ENCODE results near the gene DST.

DNA sequence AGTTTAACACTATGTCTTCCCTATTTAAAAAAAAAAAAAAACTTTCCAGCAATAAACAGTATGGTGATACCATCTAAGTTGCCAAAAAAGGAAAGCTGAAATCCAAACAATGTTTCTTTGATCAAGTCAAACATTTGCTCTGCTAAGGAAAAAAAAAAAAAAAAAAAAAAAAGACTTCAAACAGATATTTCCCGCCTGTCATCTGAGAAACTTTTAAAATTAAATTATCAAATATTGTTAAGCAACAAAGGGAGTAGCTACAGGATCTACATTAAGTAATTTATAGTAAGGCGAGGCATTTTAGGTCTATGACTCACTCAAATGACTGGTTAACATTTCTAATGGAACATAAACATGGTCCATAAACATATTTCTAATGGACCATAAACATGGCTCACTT lies 121.2 kb downstream of the DST start:
- TF ChIP-seq, protein P1, sequence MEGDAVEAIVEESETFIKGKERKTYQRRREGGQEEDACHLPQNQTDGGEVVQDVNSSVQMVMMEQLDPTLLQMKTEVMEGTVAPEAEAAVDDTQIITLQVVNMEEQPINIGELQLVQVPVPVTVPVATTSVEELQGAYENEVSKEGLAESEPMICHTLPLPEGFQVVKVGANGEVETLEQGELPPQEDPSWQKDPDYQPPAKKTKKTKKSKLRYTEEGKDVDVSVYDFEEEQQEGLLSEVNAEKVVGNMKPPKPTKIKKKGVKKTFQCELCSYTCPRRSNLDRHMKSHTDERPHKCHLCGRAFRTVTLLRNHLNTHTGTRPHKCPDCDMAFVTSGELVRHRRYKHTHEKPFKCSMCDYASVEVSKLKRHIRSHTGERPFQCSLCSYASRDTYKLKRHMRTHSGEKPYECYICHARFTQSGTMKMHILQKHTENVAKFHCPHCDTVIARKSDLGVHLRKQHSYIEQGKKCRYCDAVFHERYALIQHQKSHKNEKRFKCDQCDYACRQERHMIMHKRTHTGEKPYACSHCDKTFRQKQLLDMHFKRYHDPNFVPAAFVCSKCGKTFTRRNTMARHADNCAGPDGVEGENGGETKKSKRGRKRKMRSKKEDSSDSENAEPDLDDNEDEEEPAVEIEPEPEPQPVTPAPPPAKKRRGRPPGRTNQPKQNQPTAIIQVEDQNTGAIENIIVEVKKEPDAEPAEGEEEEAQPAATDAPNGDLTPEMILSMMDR (IDR thresholded peaks at IDR 0.05; ENCODE audit: low read depth, low read length, poor library complexity, severe bottlenecking), result no peak
- TF ChIP-seq EZH2phosphoT487 (IDR thresholded peaks at IDR 0.05; ENCODE audit: borderline replicate concordance, low read length), result no peak

All from DOHH2 (cell line).